DLD1 (cell line): ENCODE results near the gene NT5E.
"Not testable (repeated sequence)": the region's sequence is repeated elsewhere in the genome, so short reads cannot be mapped to it uniquely, and the experiment has no call there.

Source experiments
- in situ Hi-C: cut with HindIII; loops from 2 replicates; pipeline ENCODE4 v1.10.0; 2017; ENCODE audit warnings: low sequenced_read_pairs

NT5E gene

GRCh38 chr6:85484948-85485347 is 35.1 kb downstream of the NT5E start:
- in situ Hi-C loops: loop anchor here (25.0 kb wide), 1 partner anchor 123 kb away; no protein-coding TSS in a partner anchor

GRCh38 chr6:85490516-85491248 is 40.8 kb downstream of the NT5E start:
- in situ Hi-C loops: loop anchor here (25.0 kb wide), 1 partner anchor 128 kb away; no protein-coding TSS in a partner anchor

- in situ Hi-C loops: loop anchor here (25.0 kb wide), 1 partner anchor 131 kb away; no protein-coding TSS in a partner anchor
Observed at GRCh38 chr6:85493389-85493788, 43.5 kb downstream of the NT5E start.

- in situ Hi-C loops: loop anchor here (25.0 kb wide), 1 partner anchor 133 kb away; no protein-coding TSS in a partner anchor
Observed at GRCh38 chr6:85494547-85495536, 45.0 kb downstream of the NT5E start.

GRCh38 chr6:85496009-85496579 is 46.2 kb downstream of the NT5E start:
- in situ Hi-C loops: loop anchor here (25.0 kb wide), 1 partner anchor 134 kb away; no protein-coding TSS in a partner anchor

- in situ Hi-C loops: loop anchor here (25.0 kb wide), 1 partner anchor 135 kb away; no protein-coding TSS in a partner anchor
Observed at GRCh38 chr6:85496856-85497255, 47.0 kb downstream of the NT5E start.

GRCh38 chr6:85498596-85499258 is 48.8 kb downstream of the NT5E start:
- in situ Hi-C loops: loop anchor here (25.0 kb wide), 1 partner anchor 136 kb away; no protein-coding TSS in a partner anchor

GRCh38 chr6:85506441-85507093 is 56.7 kb downstream of the NT5E start:
- in situ Hi-C loops: no loop called here

GRCh38 chr6:85516168-85516567 is 66.3 kb downstream of the NT5E start:
- in situ Hi-C loops: no loop called here

GRCh38 chr6:85524281-85524680 is 74.4 kb downstream of the NT5E start:
- in situ Hi-C loops: not testable (repeated sequence)

GRCh38 chr6:85537055-85537494 is 87.2 kb downstream of the NT5E start:
- in situ Hi-C loops: no loop called here

- in situ Hi-C loops: no loop called here
Observed at GRCh38 chr6:85544776-85545175, 94.9 kb downstream of the NT5E start.
